HG03139 (cell line): ENCODE measurements around the gene RNF19B.
"Not testable (repeated sequence)": the region's sequence is repeated elsewhere in the genome, so short reads cannot be mapped to it uniquely, and the experiment has no call there.

Source experiments
- ATAC-seq: cut with Tn5 transposase; IDR thresholded peaks from one replicate; pipeline ENCODE4 v1.9.1; 2021; ENCODE audit not compliant: unreplicated experiment

The RNF19B gene

GRCh38 chr1:32992489-32993323, 28.1 kb upstream of the RNF19B start:
- peak; percentile 76 for ATAC-seq

GRCh38 chr1:32991819-32992488, 27.3 kb upstream of the RNF19B start:
- peak; percentile 19 for ATAC-seq

GRCh38 chr1:32991386-32991785, 26.8 kb upstream of the RNF19B start:
- ATAC-seq: no peak

- no peak for ATAC-seq
Measured at GRCh38 chr1:32990887-32991286, 26.3 kb upstream of the RNF19B start.

GRCh38 chr1:32989160-32990050, 24.8 kb upstream of the RNF19B start:
- ATAC-seq: no peak

GRCh38 chr1:32988665-32989064, 24.1 kb upstream of the RNF19B start:
- no peak for ATAC-seq

GRCh38 chr1:32985226-32985625, 20.6 kb upstream of the RNF19B start:
- ATAC-seq: no peak

GRCh38 chr1:32984455-32985171, 20.0 kb upstream of the RNF19B start:
- ATAC-seq: no peak

- ATAC-seq: no peak
Measured at GRCh38 chr1:32984090-32984454, 19.5 kb upstream of the RNF19B start.

GRCh38 chr1:32983020-32983419, 18.4 kb upstream of the RNF19B start:
- ATAC-seq: no peak

GRCh38 chr1:32981003-32981901, 16.6 kb upstream of the RNF19B start:
- ATAC-seq: peak; percentile 87

GRCh38 chr1:32980080-32980479, 15.5 kb upstream of the RNF19B start:
- ATAC-seq: no peak

GRCh38 chr1:32978854-32979253, 14.2 kb upstream of the RNF19B start:
- ATAC-seq: no peak

- ATAC-seq: no peak
Measured at GRCh38 chr1:32977546-32978087, 13.0 kb upstream of the RNF19B start.

GRCh38 chr1:32975055-32975454, 10.4 kb upstream of the RNF19B start:
- not testable (repeated sequence) for ATAC-seq

GRCh38 chr1:32973458-32973857, 8.8 kb upstream of the RNF19B start:
- not testable (repeated sequence) for ATAC-seq

- no peak for ATAC-seq
Measured at GRCh38 chr1:32972814-32973428, 8.3 kb upstream of the RNF19B start.

GRCh38 chr1:32971576-32971975, 7.0 kb upstream of the RNF19B start:
- no peak for ATAC-seq

- no peak for ATAC-seq
Measured at GRCh38 chr1:32971156-32971555, 6.5 kb upstream of the RNF19B start.
